GM19324 (cell line): ENCODE data around the gene SGSH.

Source experiments
- ATAC-seq: cut with Tn5 transposase; IDR thresholded peaks from one replicate; pipeline ENCODE4 v1.9.1; 2021; ENCODE audit warnings: mild to moderate bottlenecking, moderate library complexity; ENCODE audit not compliant: unreplicated experiment, low FRiP score

SGSH gene

DNA sequence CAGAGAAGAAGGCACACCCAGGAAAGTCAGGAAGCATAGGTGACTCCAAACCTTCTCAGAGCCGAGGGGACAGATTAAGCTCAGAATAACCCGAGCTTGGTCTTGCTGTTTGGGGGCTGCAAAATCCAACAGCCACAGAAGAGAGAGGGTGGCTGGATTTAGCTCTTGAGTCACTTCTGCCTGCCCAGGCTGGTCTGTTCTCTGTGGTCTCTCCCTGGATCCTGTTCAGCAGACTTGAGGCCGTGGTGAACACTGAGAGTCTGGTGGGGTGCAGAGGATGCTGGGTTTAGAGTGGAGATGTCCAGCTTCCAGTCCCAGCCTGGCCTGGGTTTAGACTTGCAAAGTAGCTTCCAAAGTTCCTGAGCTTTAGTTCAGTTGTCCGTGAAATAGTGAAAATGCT, 8.9 kb upstream of the SGSH start:
- ATAC-seq, result no peak

DNA sequence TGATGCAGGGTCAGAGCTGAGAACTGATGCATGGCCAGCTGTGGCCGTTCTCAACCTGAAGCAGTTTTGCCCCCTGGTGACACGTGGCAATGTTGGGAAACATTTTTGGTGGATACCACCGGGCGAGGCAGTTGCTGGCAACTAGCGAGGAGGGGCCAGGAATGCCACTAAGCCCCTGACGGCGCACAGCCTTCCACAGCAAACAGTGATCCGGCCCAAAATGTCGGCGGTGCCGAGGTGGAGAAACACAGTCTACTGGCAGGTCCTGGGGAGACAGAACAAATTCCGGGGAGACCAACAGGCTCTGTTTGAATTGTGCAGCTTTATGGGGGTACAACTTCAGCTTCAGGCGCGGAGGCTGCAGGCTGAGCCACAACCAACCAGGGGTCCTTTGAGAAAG, 8.3 kb upstream of the SGSH start:
- ATAC-seq, result no peak

DNA sequence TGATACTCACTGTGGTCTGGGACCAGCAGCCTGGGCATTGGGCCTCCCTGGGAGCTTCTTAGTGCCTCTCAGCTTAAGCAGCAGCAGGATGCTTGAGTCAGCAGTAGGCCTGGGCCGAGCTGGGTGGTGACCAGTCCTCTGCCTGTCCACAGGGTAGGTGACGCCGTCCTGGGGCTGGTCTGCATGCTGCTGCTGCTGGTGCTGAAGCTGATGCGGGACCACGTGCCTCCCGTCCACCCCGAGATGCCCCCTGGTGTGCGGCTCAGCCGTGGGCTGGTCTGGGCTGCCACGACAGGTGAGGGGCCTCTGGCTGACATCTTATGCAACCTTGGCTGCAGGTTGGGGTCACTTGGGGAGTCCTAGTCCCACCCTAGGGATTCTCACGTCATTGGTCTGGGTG, 7.5 kb upstream of the SGSH start:
- no peak for ATAC-seq

DNA sequence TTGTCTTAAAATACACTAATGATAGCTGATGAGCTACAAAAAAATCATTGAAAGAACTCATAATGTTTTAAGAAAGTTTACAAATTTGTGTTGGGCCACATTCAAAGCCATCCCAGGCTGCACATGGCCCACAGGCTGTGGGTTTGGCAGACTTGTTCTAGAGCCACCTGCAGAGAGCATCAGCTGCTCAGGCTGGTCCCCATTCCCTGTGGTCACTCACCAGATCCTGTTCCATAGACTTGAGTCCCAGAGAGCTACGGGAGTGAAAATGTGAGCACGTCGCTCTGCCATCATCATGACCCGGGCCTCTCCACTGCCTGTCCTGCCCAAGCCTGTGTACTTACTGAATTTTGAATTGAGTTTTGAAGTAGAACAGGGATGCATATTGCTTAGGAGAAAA, 7.0 kb upstream of the SGSH start:
- ATAC-seq, result no peak

DNA sequence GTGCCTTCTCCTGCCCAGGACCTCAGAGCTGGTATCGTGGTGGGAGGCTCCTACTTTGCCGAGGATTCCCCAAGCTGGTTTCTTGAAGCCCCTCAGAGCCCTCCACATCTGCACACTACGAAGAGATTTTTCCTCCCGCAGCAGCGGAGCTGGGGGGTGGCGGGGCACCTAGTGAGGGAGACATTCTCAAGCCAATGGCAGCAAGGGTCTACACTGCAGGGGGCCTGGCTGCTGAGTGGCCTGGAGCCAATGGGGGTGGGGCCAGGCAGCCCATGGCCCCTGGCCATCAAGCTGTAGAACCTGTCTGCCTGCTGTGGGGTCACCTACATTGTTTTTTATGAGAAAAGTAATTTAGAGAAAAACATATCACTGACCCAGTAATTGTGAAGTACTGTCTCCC, 5.1 kb upstream of the SGSH start:
- no peak for ATAC-seq

DNA sequence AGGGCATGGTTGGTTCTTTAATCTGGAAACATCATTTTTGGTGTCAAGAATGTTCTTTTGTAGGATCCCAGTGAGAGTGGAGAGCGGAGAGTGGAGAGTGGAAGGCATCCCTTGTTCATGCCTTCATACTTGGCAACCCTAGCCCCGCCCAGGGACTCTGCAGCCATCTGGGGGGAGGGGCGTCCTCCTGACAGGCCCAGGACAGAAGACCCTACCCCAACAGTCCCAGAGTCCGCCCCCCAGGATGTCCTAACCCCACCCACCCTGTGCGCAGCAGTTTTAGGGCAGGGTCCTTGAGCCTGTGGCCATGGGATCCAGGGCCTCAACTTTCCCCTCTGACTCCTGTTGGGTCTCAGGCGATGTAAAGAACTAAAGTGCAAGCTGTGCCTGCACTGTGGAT, 4.5 kb upstream of the SGSH start:
- no peak for ATAC-seq

DNA sequence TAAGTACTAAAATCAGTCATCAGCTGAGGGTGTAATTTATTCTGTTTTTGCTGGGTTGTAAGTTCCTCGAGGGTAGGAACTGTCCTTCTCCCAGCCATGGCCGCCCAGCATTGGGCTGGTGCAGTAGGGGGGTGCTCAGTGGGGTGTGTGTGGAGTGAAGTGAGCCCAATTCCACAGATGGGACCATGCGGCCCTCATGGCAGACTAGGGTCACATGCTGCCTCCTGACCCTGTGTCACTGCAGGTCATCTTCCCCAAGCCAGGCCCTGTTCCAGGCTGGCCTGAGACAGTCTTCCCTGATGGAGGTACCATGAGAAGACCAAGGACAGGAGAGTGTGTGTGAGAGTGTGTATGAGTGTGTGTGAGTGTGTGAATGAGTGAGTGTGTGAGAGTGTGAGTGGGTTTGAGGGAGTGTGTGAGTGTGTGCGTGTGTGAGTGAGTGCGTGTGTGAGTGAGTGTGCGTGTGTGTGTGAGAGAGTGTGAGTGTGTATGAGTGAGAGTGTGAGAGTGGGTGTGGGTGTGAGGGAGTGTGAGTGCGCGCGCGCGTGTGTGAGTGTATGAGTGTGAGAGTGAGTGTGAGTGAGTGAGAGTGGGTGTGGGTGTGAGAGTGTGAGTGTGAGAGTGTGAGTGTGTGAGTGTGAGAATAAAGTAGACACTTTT, 3.8 kb upstream of the SGSH start:
- no peak for ATAC-seq

DNA sequence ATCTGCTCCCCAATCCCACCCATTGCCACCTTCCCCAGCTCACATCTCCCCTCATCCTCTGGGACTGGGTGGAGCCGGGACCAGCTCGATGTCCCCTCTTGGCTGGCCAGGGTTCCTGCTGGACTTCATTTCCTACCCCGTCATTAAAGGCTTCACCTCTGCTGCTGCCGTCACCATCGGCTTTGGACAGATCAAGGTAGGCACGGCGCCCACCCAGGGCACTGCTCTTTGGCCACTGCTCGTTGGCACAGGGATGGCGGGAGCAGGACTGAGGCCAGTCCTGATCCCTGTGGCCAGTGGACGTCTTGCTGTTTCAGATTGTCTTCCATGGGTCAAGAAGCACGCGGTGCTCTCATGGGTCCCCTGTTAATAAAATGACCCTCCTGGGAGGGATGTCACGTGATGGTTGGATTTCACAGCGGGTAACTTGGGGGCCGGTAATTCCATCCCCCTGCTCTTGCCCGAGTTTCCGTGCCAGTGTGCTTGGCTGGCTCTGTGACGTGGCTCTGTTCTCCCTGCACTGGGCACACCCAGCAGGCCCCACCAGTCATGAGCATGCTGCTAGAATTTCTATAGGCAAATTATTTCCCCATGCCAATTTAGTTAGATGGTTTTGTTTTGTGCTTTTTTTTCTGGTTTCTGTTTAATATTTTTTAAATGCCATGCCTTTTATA, 3.1 kb upstream of the SGSH start:
- ATAC-seq, result no peak

DNA sequence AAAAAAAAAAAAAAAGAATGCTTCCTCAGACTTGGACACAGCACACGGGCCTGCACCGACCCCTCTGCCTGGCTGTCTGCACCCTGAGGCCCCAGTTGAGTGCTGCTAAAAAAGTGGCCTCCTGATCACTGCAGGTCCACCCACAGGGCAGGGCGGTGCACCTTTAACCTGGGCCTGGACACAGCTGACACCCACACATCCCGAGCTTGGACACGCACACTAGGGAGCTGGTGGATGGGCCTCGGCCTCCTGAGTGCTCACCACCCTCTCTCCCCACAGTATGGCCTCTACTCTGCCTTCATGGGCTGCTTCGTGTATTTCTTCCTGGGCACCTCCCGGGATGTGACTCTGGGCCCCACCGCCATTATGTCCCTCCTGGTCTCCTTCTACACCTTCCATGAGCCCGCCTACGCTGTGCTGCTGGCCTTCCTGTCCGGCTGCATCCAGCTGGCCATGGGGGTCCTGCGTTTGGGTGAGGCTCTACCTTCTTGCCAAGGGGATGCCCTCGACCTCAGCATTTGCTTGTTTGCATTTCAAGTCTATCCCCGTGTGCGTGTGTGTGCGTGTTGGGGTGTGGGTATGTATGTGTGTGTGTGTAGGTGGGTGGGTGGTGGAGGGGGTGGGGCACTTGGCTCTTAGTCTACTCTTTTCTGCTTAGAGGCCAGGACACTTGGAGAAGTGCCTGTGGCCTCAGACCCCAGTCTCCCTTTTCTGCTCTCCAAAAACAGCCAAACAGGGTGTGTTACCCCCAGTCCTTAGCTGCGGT, 2.4 kb upstream of the SGSH start:
- no peak for ATAC-seq

DNA sequence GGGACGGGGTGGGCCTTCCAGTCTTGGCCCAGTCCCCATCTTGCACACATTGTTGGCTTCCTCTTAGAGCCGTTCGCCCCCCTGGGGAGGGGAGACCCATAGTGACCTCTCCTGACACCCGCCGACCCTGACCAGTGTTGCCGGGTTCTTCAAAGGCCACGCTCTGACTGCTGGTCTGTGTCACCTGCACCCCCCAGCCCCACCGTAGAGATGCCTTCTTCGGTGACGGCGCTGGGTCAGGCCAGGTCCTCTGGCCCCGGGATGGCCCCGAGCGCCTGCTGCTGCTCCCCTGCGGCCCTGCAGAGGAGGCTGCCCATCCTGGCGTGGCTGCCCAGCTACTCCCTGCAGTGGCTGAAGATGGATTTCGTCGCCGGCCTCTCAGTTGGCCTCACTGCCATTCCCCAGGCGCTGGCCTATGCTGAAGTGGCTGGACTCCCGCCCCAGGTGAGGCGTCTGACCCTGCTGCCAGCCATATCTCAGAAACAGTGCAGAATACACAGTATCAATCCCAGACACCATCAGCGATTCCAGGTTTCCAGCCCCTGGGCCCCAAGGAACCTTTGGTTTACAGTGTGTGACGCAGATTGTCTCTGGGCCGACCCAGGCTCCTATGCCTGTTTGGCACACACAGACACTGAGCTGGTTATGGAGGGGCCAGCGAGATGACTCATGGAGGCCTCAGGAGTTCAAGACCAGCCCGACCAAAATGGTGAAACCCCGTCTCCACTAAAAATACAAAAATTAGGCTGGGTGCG, 1.4 kb upstream of the SGSH start:
- ATAC-seq, result no peak

DNA sequence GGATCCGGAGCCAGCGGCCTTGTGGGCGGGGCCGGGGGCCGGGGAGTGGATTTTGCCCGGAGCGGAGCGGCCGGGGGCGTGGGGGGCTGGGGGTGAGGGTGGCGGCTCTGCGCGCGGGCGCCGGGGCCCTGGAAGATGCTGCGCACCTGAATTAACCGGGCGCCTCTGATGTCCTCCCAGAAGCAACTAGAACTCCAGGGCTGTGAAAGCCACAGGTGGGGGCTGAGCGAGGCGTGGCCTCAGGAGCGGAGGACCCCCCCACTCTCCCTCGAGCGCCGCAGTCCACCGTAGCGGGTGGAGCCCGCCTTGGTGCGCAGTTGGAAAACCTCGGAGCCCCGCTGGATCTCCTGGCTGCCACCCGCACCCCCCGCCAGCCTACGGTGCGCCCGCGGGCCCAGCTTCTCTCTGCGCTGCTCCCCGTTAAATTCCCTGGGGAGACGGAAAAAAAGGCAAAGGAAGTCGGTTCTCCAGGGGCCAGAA, 643 bp upstream of the SGSH start:
- no peak for ATAC-seq

DNA sequence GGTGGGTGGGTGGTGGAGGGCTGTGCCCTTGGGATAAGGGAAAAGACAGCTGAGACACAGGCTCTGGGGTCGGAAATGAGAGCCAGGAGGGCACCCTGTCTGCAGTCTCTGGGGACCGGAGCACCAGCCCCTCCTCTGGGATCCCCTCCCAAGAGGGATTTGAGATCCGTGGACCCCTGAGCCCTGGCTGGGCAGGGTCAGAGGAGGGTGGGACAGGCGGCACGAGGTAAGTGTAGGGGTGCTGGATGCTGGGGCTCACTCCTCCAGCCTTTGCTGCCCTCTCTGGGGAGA, 425 bp downstream of the SGSH start:
- no peak for ATAC-seq

DNA sequence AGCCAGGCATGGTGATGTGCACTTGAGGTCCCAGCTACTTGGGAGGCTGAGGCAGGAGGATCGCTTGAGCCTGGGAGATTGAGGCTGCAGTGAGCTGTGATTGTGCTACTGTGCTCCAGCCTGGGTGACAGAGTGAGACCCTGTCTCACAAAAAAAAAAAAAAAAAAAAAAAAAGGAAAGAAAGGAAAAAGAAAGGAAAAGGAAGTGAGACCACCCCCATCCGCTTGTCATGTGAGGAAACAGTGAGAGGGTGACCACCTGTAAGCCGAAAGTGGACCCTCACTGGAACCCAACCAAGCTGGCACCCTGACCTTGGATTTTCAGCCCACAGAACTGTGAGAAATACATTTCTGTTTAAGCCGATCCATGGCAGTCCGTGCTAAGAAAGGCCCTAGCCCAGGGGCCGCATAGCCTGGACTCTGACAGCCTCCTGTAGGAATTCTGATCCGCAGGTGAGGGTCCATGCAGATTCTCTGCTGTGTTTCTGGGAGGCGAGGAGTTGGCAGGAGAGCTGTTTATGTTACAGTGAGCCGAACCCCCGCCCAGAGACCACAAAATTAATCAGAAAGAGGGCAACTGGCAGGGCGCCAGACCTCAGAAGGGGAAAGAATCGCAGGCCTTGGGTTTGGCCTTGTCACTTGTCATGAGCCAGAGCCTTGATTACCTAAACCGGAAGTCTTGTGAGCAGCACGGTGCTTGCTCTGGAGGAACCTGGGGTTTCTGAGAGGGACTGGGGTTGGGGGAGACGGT, 945 bp downstream of the SGSH start:
- no peak for ATAC-seq

DNA sequence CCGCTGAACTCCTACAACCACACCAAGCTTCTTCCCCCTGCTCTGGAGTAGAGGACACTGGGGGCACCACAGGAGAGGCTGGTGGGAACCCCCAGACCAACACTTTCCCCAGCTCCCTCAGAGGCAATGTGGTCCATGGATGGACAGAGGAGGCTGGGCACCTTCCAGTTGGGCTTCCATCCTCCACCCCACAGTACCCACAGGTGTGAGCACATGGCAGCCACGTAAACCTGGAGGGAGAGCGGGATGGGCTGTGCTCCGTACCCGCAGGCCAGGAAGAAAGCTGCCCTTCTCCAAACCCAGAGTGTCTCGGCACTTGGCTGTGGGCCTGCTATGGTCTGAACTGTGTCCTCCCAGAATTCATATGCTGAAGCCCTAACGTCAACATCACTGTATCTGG, 1.7 kb downstream of the SGSH start:
- no peak for ATAC-seq

DNA sequence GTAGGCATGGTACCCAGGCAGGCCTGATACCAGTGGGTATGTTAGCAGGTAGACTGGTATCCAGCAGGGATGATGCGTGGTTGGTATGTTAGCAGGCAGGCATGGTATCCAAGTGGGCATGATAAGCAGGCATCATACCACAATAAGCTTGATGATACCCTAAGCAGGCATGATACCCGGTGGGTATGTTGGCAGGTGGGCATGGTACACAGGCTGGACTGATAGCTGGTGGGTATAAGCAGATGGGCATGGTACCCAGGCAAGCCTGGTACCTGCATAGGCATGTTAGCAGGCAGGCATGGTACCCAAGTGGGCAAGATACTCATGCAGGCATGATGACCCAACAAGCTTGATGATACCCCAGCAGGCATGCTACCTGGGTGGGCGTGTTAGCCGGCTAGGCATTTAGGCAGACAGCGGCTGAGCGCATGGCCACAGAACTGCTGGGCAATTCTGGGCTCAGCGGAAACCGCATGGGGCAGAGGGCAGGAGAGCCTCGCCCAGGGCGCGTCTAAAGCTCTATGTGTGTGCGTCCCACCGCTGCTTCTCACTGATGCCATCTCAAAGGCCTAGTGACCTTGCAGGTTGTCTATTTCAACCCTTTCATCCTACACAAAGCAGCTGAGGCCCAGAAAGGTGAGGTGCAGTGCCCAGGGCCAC, 2.3 kb downstream of the SGSH start:
- ATAC-seq, result no peak

DNA sequence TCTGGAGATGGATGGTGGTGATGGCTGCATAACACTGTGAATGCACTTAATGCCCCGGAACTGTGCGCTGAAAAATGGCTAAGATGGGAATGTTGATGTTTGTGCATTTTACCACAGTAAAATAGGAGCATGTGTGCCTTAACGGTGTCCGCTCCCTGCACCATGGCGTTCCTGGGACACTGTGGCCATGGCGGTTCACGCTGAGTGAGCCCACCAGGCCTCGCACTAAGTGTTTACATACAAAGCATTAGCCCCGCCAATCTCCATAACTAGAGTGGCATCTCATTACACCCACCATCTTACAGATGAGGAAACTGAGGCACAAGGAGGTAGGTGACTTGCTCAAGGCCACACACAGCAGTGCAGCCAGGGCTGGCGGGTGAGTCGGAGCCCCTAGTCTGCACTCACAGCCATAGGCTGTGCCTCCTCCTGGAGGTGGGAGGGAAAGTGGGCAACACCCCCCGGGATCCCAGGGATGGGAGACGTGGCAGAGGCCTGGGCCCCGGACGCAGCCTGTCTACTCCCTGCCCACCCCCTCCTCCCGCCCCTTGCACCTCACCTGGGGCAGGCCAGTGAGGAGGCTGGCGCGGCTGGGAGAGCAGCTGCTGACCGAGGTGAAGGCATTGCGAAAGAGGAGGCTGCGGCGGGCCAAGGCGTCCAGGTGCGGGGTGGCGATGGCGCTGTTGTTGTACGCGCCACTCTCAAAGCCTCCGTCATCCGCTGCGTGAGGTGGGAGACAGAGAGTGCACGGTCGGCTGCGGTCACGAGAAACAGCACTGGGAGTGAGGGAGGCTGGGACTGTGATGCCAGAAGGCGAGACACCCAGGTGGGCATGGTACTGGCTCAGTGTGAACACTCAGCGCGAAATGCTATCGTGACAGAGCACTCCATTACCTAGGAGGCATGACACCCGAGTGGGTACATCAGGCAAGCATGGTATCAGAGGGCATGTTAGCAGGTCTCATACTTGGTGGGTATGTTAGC, 3.4 kb downstream of the SGSH start:
- ATAC-seq, result no peak

DNA sequence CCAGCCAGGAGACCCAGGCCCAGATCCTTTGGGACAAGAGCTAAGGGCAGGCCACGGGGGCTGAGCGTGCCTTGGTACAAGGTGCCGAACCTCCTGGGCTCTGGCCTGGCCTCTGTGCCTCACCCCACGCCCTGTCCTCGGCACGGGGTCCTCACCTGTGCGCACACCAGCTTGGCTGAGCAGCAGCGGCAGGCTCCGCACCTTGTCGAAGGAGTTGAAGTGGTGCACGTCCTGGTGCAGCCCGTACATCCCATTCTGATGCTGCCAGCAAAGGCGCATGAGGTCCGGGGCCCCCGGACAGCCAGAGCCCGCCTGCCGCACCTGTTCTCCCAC, 5.3 kb downstream of the SGSH start:
- no peak for ATAC-seq

DNA sequence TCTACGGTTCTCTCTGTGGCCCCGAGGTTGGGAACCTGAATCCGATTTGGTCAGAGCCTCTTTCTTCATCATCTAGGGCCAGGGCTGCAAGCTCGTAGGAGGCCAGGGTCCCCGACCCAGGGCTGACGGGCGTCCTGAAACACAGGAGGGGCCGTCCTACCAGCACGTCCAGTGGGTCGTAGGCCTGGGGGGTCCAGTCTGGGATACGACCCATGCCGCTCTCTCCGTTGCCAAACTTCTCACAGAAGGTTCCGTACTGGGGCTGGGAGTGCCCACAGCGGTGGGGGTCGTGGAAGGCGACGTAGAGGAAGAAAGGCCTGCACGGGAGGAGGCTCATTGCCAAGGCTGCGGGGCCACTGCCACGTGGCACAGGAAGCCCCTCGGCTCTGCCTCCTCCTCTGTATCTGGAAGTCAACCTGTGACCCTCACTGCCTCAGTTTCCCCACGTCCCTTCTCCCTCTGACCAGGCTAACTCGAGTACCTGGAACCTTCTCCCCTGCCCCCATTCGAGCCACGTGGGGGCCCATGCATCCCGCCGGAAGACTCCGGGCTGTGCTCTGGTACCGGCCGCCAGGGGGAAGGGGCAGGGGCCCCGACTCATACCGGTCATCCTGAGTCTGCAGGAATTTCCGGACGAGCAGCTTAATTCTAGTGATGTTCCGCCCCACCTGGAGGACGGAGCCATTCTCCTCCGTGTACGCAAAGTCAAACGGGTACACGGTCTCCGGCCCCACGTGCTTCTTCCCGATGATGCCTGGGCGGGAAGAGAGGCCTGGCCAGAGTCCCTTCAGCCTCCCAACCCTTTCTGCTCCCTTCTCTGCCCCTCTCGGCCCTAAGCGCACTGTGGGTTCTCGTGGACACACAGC, 5.9 kb downstream of the SGSH start:
- ATAC-seq, result no peak
